GM18867 (cell line): ENCODE measurements around the gene NEK10.

ENCODE experiments used
- ATAC-seq: cut with Tn5 transposase; IDR thresholded peaks from one replicate; pipeline ENCODE4 v1.9.1; 2021; ENCODE audit warnings: mild to moderate bottlenecking, moderate library complexity; ENCODE audit not compliant: unreplicated experiment

Gene NEK10

GRCh38 chr3:27186013-27186412 lies 183.2 kb downstream of the NEK10 start:
- ATAC-seq: no peak

GRCh38 chr3:27185231-27185989 lies 183.8 kb downstream of the NEK10 start:
- ATAC-seq: no peak

- ATAC-seq: no peak
These were observed 184.9 kb downstream of the NEK10 start for GRCh38 chr3:27184261-27184660.

GRCh38 chr3:27176256-27176655 lies 192.9 kb downstream of the NEK10 start:
- no peak for ATAC-seq

- no peak for ATAC-seq
These were observed 194.7 kb downstream of the NEK10 start for GRCh38 chr3:27174530-27174929.

DNA sequence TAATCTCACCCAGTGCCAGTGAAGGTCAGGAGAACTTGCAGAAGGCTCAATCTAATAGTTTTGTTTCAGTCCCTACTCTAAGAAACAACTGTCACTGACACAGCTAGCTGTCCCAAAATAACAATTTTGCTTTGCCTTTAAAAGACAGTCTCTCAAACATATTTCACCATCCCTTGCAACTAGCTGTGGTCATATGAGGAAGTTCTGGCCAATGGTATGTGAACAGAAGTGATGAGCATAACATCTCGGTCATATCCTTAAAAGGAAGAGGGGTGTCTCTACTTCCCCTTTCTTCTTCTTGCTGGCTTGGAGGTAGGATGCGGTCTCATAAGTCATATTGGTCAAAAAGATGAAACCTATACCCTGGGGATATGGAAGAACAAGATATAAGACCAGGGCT lies 198.1 kb downstream of the NEK10 start:
- peak; percentile 96 for ATAC-seq

DNA sequence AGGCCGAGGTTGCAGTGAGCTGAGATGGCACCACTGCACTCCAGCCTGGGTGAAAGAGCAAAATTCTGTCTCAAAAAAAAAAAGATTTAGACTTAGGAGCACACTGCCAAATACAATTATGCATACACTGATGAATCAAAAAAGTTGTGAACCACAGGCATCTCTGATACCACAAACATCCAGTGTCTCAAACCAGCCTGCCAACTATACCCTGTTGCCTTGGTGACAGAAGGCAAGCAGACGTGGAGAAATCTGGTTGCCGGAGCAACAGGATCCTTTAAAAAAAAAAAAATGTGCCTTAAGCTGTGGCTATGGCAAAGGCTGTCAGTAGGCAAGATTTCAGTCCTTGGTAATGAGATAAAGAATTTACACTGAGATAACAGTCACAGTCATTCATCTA lies 202.3 kb downstream of the NEK10 start:
- ATAC-seq: no peak

DNA sequence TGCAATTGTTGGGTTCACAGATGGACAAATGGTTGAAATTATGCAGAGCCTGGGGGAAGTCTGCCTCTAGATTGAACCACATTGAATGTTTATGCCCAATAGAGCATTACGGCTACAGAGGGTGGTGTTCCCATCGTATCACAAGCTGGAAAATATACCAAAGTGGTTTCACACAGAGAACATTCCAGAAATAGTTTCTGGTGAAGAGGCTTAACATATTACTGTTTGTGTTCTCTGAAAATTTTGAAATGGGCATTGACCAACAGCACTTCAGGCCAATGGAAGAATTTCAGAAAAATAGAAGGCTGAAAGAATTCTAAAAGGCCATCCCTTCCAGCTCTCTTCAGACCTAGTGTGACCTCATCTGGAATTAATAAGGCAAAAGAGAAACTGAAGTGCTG lies 203.9 kb downstream of the NEK10 start:
- ATAC-seq: no peak

DNA sequence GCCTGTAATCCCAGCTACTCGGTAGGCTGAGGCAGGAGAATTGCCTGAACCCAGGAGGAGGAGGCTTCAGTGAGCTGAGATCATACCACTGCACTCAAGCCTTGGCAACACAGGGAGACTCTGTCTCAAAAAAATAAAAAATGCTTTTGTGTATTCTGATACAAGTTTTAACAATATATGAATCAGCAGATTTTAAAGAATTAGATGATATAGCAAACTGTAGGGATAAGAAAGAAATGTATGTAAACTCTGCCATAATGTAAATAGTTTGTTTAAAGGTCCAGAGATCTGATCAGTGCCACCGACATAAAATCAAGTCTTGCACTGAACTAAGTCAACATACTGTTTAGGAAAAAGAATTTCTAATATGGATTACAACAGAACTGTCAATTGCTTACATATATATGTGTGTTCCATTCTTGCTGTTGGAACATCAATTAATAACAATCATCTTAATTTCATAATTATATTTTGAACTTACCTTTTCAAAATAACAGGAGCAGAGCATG lies 208.3 kb downstream of the NEK10 start:
- ATAC-seq: no peak

DNA sequence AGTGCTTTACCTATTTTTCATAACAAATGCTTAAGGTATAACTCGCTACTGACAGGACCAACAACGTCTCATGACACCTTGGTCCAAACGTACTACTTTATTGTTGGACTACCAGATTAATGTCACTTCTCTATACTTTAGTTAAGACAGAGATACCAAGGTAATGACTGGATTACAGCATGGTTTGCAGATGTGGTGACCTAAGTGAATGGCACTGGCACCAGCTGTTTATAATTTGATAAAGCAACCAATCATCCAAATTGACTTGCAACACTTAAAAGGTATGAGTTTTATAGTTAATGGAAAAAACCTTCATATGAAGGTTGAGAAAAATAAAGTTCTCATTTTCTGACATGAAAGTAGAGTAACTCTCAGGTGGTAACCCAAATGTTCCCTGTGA lies 209.0 kb downstream of the NEK10 start:
- no peak for ATAC-seq

DNA sequence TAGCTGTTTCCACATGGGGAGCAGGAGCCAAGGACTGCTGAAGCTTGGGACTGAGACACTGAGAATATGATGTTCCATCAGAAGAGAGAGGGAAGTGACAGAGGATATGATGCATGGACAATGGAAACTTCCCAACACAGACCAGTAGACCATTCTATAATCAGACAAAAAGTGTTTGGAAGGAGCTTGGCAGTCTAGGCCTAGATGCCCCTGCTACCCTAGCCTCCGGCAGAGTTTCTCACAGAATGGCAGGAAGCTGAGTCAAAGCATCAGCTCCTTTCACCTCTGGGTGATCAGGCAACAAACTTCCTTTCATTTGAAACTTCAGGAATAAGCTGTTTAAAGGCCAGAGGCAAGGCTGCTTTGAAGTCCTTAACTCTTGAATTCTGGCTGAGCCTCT lies 222.0 kb downstream of the NEK10 start:
- ATAC-seq: no peak

DNA sequence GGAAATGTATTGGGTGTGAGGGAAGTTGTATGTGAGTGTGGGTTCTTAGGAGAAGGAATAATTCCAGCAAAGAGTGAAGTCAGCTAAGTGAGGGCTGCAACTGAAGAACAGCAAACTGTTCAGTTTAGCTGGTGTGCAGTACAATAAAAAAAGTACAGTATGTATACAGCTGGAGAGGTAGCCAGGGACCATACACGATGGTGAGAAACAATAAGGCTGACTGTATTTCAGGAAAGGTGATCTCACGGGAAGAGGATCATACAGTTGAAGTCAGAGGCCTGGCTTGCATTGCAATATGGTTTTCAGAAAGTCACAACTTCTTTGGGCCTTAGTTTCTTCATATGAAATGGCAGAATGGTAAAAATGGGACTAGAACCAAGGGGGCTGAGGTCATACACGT lies 222.4 kb downstream of the NEK10 start:
- ATAC-seq: no peak

- no peak for ATAC-seq
These were observed 223.5 kb downstream of the NEK10 start for GRCh38 chr3:27145719-27146118.

DNA sequence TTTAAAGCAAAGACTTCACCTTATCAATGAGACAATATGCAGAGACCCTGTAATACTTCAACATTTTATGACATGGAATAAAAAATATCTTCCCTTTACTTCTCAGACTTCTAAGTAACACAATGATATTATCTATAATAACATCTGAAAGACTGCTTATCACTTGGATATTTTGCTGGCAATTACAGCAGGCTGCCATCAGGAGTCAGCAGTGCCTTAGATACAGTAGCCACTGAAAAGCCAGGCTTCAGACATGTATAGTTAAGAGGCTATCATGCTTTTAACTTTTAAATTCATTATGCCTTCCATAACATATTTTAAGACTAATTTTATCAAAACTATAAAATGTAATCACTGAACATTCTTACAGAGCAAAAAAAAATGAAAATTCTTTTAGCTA lies 227.5 kb downstream of the NEK10 start:
- ATAC-seq: no peak

DNA sequence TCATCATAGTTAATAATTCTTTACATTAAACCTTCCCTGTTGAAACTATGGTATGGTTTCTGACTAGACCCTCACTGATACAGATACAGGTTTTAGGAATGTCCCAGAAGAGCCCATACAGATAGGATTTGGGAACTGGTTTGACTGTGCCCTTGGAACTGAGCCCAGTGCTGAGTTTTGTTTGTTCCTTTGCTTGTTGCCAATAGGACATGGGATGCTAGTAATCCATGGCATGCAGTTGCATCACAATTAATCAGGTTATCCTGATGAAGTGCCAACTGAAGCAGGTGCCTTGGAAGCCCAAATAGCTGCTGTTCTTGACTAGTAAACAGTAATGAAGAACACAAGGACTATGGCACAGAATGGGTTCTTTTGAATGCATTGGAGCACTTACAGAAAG lies 230.6 kb downstream of the NEK10 start:
- ATAC-seq: no peak

DNA sequence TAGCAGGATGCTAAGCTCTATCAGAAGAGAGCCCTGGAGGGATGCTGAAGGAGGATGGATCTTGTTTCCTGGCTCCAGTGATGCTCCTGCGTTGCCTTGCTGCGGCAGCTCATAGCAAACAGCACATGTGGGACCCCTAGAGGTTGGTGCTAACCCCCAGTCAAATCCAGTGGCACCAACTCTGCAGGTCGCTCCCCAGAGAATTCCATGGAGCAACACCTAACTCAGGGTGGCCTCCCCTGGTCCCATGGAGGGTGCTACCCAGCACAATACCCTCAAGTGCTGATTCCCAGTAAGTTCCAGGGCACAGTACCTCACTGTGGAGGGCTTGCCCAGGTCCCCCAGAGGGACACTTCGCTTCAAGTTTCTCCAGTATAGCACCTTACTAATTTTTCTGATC lies 231.2 kb downstream of the NEK10 start:
- ATAC-seq: no peak

GRCh38 chr3:27134171-27134796 lies 234.9 kb downstream of the NEK10 start:
- peak; percentile 97 for ATAC-seq

DNA sequence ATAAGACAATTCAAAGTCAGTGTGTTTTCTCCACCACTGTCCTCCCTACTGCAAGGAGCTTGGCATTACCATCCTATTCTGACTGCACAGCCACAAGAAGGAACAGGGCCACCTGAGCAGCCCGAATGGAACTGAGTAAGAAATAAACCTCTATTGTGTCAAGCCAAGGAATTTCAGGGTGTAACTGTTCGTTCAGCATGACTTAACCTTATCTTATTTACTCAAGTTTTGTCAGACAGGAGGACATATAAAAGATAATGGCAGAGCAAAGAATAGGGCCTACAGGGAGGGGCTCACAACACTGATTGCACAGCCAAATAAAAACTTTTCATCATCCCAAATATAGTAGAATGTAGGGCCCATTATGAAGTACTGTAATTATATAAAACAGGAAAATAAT lies 236.1 kb downstream of the NEK10 start:
- no peak for ATAC-seq

- no peak for ATAC-seq
These were observed 238.4 kb downstream of the NEK10 start for GRCh38 chr3:27130796-27131195.

GRCh38 chr3:27127879-27128278 lies 241.3 kb downstream of the NEK10 start:
- no peak for ATAC-seq

DNA sequence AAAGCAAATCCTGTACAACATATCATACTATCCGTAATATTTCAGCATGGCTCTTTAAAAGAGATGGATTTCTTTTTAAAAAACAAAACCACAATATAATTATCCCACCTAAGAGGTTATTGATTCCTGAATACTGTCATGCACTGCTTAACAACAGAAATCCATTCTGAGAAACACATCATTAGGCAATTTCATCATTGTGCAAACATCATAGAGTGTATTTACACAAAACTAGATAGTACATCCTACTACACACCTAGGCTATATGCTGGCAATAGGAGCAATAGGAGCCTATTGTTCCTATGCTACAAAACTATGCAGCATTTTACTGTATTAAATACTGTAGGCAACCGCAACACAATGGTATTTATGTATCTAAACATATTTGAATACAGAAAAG lies 242.0 kb downstream of the NEK10 start:
- ATAC-seq: no peak

- ATAC-seq: no peak
These were observed 243.2 kb downstream of the NEK10 start for GRCh38 chr3:27125821-27126501.
